Osteocyte (in vitro differentiated cells): Measurements from ENCODE around the gene CDH24. TPM values are rescaled to one million over a fixed set of nuclear protein-coding genes. Genes with fewer than 3 reads are reported as not detected.

Source experiments
- DNase-seq: peaks from one replicate; pipeline ENCODE4 v3.0.0; 2021; ENCODE audit warnings: mixed read lengths; ENCODE audit not compliant: unreplicated experiment; ENCODE audit errors: extremely low spot score
- H3K27ac Mint-ChIP-seq: one replicate; pipeline ENCODE4 v1.8.0; 2021; ENCODE audit warnings: mild to moderate bottlenecking, mixed read lengths; ENCODE audit not compliant: unreplicated experiment
- H3K27me3 Mint-ChIP-seq: one replicate; pipeline ENCODE4 v1.8.0; 2021; ENCODE audit warnings: mixed read lengths; ENCODE audit not compliant: unreplicated experiment
- H3K36me3 Mint-ChIP-seq: one replicate; pipeline ENCODE4 v1.8.0; 2021; ENCODE audit warnings: mixed read lengths; ENCODE audit not compliant: unreplicated experiment
- H3K4me1 Mint-ChIP-seq: one replicate; pipeline ENCODE4 v1.8.0; 2021; ENCODE audit warnings: mixed read lengths; ENCODE audit not compliant: unreplicated experiment
- H3K4me3 Mint-ChIP-seq: one replicate; pipeline ENCODE4 v1.8.0; 2021; ENCODE audit warnings: mild to moderate bottlenecking, moderate library complexity, mixed read lengths; ENCODE audit not compliant: unreplicated experiment
- H3K9me3 Mint-ChIP-seq: one replicate; pipeline ENCODE4 v1.8.0; 2021; ENCODE audit warnings: mixed read lengths; ENCODE audit not compliant: unreplicated experiment
- total RNA-seq: library from RNA; stranded (reverse); gene quantifications from 2 replicates; pipeline ENCODE4 v1.2.1, GENCODE V29; 2021
- TF ChIP-seq, protein P1 (sequence below): fragments of 200-600 bp; sonication (generic); IDR thresholded peaks from 2 replicates; pipeline ENCODE4 v1.5.0; 2021; ENCODE audit warnings: antibody characterized with exemption, mild to moderate bottlenecking, moderate library complexity

Gene CDH24
- total RNA-seq, 1 donor from 2014 or later, result 13.3 TPM

- no peak overlapping the region for H3K4me3 Mint-ChIP-seq
- H3K36me3 Mint-ChIP-seq, result peaks cover 40% of the 10 kb centered on the region
- peak overlapping the region; percentile 2 for H3K27ac Mint-ChIP-seq
Measured at GRCh38 chr14:23093526-23093925, 36.2 kb upstream of the CDH24 start.

DNA sequence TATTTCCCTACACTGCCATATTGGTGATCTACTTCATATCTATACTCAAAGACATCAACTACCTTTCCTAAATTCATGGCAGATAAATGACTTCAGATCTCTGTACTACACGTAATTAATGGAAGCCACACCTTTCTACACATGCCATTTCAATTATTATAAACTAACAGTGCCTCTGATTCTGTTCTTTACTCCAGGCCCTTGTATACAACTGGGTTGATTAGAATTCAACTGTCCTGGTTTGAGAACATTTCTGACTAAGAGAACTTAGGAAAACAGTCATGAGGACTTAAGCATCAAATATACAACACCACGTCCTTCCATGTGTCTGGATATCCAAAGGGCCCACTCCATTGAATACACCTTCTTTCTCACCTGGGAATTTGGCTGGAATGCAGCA lies 35.8 kb upstream of the CDH24 start:
- H3K36me3 Mint-ChIP-seq, result peaks cover 38% of the 10 kb centered on the region

More at GRCh38 chr14:23093526-23093925, 36.2 kb upstream of the CDH24 start:
- no peaks in the 10 kb centered on the region for H3K27me3 Mint-ChIP-seq
- peaks cover 18% of the 10 kb centered on the region for H3K4me1 Mint-ChIP-seq
- TF ChIP-seq, protein P1, sequence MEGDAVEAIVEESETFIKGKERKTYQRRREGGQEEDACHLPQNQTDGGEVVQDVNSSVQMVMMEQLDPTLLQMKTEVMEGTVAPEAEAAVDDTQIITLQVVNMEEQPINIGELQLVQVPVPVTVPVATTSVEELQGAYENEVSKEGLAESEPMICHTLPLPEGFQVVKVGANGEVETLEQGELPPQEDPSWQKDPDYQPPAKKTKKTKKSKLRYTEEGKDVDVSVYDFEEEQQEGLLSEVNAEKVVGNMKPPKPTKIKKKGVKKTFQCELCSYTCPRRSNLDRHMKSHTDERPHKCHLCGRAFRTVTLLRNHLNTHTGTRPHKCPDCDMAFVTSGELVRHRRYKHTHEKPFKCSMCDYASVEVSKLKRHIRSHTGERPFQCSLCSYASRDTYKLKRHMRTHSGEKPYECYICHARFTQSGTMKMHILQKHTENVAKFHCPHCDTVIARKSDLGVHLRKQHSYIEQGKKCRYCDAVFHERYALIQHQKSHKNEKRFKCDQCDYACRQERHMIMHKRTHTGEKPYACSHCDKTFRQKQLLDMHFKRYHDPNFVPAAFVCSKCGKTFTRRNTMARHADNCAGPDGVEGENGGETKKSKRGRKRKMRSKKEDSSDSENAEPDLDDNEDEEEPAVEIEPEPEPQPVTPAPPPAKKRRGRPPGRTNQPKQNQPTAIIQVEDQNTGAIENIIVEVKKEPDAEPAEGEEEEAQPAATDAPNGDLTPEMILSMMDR, result no peak
- H3K9me3 Mint-ChIP-seq, result no peaks in the 10 kb centered on the region
- no peak for DNase-seq

GRCh38 chr14:23091294-23092225 lies 34.2 kb upstream of the CDH24 start:
- TF ChIP-seq, protein P1, result no peak
- Mint-ChIP-seq H3K27me3 (no peaks in the 10 kb centered on the region), H3K27ac (no peak overlapping the region), H3K4me1 (peaks cover 7% of the 10 kb centered on the region), H3K36me3 (peaks cover 43% of the 10 kb centered on the region), H3K4me3 (no peak overlapping the region), H3K9me3 (no peaks in the 10 kb centered on the region)
- DNase-seq, result no peak

More for the DNA sequence above, 35.8 kb upstream of the CDH24 start:
- TF ChIP-seq, protein P1, result no peak
- Mint-ChIP-seq H3K4me3 (peak overlapping the region; percentile 46), H3K27ac (no peak overlapping the region), H3K27me3 (no peaks in the 10 kb centered on the region), H3K4me1 (peaks cover 18% of the 10 kb centered on the region), H3K9me3 (no peaks in the 10 kb centered on the region)
- no peak for DNase-seq

DNA sequence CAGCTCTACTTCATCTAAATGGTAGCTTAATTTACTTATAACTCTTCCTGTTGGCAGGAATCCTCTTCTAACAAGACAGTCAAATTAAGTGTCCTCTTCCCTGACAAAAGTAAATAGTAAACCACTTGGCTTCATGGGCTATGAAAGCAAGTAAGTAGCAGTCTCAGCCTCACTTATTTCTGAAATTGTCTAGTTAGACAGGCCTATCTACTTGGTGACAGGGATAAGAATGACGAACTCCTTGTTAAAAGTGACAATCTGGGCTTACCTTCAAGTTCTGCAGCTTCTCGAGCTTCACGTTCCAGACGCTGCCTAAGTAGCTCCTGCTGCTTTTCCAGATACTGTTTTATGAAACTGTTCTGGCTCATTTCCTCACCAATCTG lies 32.9 kb upstream of the CDH24 start:
- Mint-ChIP-seq H3K27ac (no peak overlapping the region), H3K36me3 (peaks cover 51% of the 10 kb centered on the region), H3K4me3 (no peak overlapping the region), H3K27me3 (no peaks in the 10 kb centered on the region), H3K4me1 (no peaks in the 10 kb centered on the region), H3K9me3 (no peaks in the 10 kb centered on the region)
- DNase-seq, result no peak
- TF ChIP-seq, protein P1, result no peak

GRCh38 chr14:23089498-23090253 lies 32.4 kb upstream of the CDH24 start:
- Mint-ChIP-seq H3K27ac (no peak overlapping the region), H3K36me3 (peaks cover 51% of the 10 kb centered on the region), H3K4me1 (no peaks in the 10 kb centered on the region), H3K9me3 (no peaks in the 10 kb centered on the region), H3K27me3 (no peaks in the 10 kb centered on the region), H3K4me3 (no peak overlapping the region)
- TF ChIP-seq, protein P1, result no peak
- DNase-seq, result no peak
